RWPE2 (cell line): Measurements from ENCODE around the gene KLF2.

Experiments
- ATAC-seq: fragments of 200-7000 bp; cut with Tn5 transposase; 3 replicates; pipeline ENCODE4 v1.9.1; 2021; ENCODE audit warnings: low read depth
- DNase-seq: peaks from one replicate; pipeline ENCODE4 v3.0.0-alpha.2; 2020; ENCODE audit warnings: low spot score
- H3K27ac ChIP-seq: fragments of 450-650 bp; 2 replicates; pipeline ENCODE4 v1.5.1; 2017; ENCODE audit warnings: mild to moderate bottlenecking; ENCODE audit not compliant: poor library complexity, severe bottlenecking
- H3K27me3 ChIP-seq: fragments of 250-450 bp; sonication (Bioruptor Pico); 2 replicates; pipeline ENCODE4 v1.5.1; 2021; ENCODE audit warnings: mild to moderate bottlenecking, moderate library complexity; ENCODE audit not compliant: insufficient read depth, poor library complexity, severe bottlenecking
- H3K36me3 ChIP-seq: fragments of 250-450 bp; sonication (Bioruptor Pico); 2 replicates; pipeline ENCODE4 v1.5.1; 2020; ENCODE audit warnings: low read depth, mild to moderate bottlenecking, moderate library complexity
- H3K4me1 ChIP-seq: fragments of 250-450 bp; sonication (Bioruptor Pico); 2 replicates; pipeline ENCODE4 v1.5.1; 2021; ENCODE audit warnings: mild to moderate bottlenecking, moderate library complexity; ENCODE audit not compliant: insufficient read depth, poor library complexity, severe bottlenecking
- H3K4me3 ChIP-seq: fragments of 250-450 bp; sonication (Bioruptor Pico); 2 replicates; pipeline ENCODE4 v1.5.1; 2021; ENCODE audit warnings: mild to moderate bottlenecking, moderate library complexity; ENCODE audit not compliant: severe bottlenecking
- H3K9me3 ChIP-seq: fragments of 250-450 bp; sonication (Bioruptor Pico); 2 replicates; pipeline ENCODE4 v1.5.1; 2021; ENCODE audit warnings: mild to moderate bottlenecking, moderate library complexity; ENCODE audit not compliant: severe bottlenecking
- CTCF ChIP-seq: fragments of 450-650 bp; IDR thresholded peaks from one replicate; pipeline ENCODE4 v1.5.1; 2017; ENCODE audit warnings: mild to moderate bottlenecking, moderate library complexity; ENCODE audit not compliant: poor library complexity, severe bottlenecking

Gene KLF2

DNA sequence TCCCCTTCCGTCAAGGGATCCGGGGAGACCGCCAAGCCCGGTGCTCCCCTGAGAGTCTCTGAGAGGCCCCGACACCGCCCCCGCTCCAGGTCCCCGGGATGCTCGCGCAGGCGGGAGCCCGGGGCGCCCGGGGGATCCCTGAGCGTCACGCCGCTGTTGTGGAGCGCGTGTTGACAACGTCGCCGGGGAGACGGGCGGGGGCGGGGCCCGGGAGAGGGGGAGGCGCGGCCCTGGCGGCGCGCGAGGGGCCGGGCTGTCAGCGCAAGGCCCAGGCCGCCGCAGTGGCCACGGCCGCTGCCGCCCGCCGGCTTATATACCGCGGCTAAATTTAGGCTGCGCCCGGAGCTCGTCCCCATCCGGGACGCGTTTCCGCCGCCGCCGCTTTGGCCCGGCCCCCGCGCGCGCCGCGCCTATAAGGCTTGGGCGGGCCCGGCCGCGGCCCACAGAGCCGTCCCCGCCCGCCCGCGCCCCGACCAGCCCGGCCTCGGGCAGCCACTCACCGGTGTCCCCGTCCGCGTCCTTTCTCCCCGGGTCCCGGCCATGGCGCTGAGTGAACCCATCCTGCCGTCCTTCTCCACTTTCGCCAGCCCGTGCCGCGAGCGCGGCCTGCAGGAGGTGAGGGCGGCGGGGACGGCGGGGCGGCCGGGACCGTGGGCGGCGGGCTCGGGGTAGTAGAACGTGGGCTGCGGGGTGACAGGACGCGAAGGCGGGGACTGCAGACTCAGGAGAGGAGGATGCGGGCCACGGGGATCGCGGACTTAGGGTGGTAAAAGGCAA lies at the start of gene KLF2:
Gene KLF2 (plus strand): TSS at position 443 of the 777 bp plus-strand sequence. CDS start 98 bp downstream, at position 541.
- DNase-seq (no peak), ATAC-seq (peak; percentile 80)
- Histone ChIP-seq H3K36me3 (no peaks in the 10 kb centered on the region), H3K4me3 (peak within 1 kb of the TSS; percentile 44), H3K27me3 (peaks cover 22% of the 10 kb centered on the region), H3K27ac (no peak within 1 kb of the TSS), H3K9me3 (no peaks in the 10 kb centered on the region), H3K4me1 (no peaks in the 10 kb centered on the region)
- TF ChIP-seq CTCF: no peak

DNA sequence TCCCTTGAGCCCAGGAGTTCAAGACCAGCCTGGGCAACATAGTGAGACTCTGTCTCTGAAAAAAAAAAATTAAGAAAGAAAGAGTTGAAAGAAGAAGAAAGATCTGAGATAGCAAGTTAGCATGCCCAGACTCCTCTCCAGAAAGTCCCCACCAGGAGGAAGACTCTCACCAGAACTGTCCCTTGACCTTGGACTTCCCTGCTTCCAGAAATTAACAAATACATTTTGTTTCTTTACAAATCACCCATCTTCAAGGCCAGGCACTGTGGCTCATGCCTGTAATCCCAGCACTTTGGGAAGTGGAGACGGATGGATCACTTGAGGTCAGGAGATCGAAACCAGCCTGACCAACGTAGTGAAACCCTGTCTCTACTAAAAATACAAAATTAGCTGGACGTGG lies 44.3 kb upstream of the KLF2 start:
- H3K4me3 ChIP-seq: no peak overlapping the region
- peaks cover 5% of the 10 kb centered on the region for H3K4me1 ChIP-seq
- no peak for TF ChIP-seq CTCF
- peaks cover 27% of the 10 kb centered on the region for H3K27me3 ChIP-seq
- H3K27ac ChIP-seq: no peak overlapping the region
- H3K9me3 ChIP-seq: no peaks in the 10 kb centered on the region
- ATAC-seq (no peak), DNase-seq (no peak)
- H3K36me3 ChIP-seq: no peaks in the 10 kb centered on the region

- no peak overlapping the region for H3K27ac ChIP-seq
- TF ChIP-seq CTCF: no peak
- H3K4me1 ChIP-seq: peaks cover 5% of the 10 kb centered on the region
- H3K36me3 ChIP-seq: no peaks in the 10 kb centered on the region
- DNase-seq: no peak
- no peak for ATAC-seq
- H3K4me3 ChIP-seq: no peak overlapping the region
- peaks cover 41% of the 10 kb centered on the region for H3K27me3 ChIP-seq
- no peaks in the 10 kb centered on the region for H3K9me3 ChIP-seq
These were observed 42.9 kb upstream of the KLF2 start for GRCh38 chr19:16281743-16282142.

DNA sequence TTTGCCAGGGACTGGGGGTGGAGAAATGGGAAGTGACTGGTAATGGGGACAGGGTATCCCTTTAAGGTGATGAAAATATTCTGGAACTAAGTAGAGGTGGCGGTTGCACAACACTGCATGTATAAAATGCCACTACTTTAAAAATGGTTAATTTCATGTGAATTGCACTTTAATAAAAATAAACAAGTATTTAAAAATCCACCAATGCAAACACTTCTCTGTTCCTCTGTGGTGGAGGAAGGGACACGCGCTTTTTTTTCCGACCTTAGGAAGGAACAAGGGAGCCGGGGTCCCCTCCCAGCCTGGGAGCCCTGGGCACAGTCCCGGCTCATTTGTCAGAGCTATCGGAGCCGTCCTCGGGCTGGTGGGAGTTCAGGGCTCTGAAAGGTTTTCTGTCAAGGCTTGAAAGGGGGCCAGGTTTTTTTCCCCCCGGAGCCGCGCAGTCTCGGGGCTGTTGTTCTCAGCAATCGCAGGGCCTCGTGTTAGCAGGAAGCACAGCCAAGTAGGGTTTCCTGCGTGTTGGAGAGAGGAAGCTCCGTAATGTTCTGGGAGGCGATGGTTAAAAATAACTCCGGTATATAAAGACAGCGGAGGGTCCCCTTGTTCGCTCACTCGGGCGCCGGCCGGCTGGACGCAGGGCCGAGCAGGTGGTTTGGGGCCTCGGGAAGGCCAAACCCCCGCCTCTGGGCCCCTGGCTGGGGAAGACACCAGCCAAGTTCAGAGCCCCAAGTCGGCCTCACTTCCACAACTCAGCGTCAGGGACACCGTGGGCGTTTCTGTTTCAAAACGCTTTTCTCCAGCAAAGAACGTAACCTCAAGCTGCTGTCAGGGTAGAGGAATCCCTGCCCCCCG lies 41.2 kb upstream of the KLF2 start:
- Histone ChIP-seq H3K4me1 (peaks cover 5% of the 10 kb centered on the region), H3K9me3 (no peaks in the 10 kb centered on the region), H3K4me3 (no peak overlapping the region), H3K27me3 (peaks cover 47% of the 10 kb centered on the region), H3K36me3 (no peaks in the 10 kb centered on the region), H3K27ac (no peak overlapping the region)
- no peak for TF ChIP-seq CTCF
- DNase-seq (no peak), ATAC-seq (no peak)
